Middle frontal gyrus (tissue), 1 donor: ENCODE data around the gene MTHFR.
"Not testable (repeated sequence)": the region's sequence is repeated elsewhere in the genome, so short reads cannot be mapped to it uniquely, and the experiment has no call there.

Experiments
- DNase-seq: peaks from one replicate; pipeline ENCODE4 v3.0.0-alpha.2; 2015; ENCODE audit warnings: low spot score; ENCODE audit errors: extremely low spot score

MTHFR gene

GRCh38 chr1:11833497-11833896 is 27.7 kb upstream of the MTHFR start:
- DNase-seq, result no peak

- DNase-seq, result no peak
These were observed 26.4 kb upstream of the MTHFR start for GRCh38 chr1:11831945-11832725.

- no peak for DNase-seq
These were observed 22.7 kb upstream of the MTHFR start for GRCh38 chr1:11828511-11828910.

- no peak for DNase-seq
These were observed 21.2 kb upstream of the MTHFR start for GRCh38 chr1:11826946-11827345.

- no peak for DNase-seq
These were observed 19.4 kb upstream of the MTHFR start for GRCh38 chr1:11825131-11825530.

GRCh38 chr1:11823366-11824137 is 17.8 kb upstream of the MTHFR start:
- DNase-seq, result no peak

- no peak for DNase-seq
These were observed 16.3 kb upstream of the MTHFR start for GRCh38 chr1:11822091-11822490.

- DNase-seq, result no peak
These were observed 11.4 kb upstream of the MTHFR start for GRCh38 chr1:11817192-11817591.

GRCh38 chr1:11813021-11813420 is 7.3 kb upstream of the MTHFR start:
- DNase-seq, result no peak

GRCh38 chr1:11807133-11807532 is 1.4 kb upstream of the MTHFR start:
- no peak for DNase-seq

- no peak for DNase-seq
These were observed 658 bp upstream of the MTHFR start for GRCh38 chr1:11806307-11806936.

- no peak for DNase-seq
These were observed 920 bp downstream of the MTHFR start for GRCh38 chr1:11804666-11805421.

- DNase-seq, result not testable (repeated sequence)
These were observed 1.7 kb downstream of the MTHFR start for GRCh38 chr1:11803924-11804665.

GRCh38 chr1:11802973-11803885 is 2.5 kb downstream of the MTHFR start:
- DNase-seq, result no peak

GRCh38 chr1:11802616-11802972 is 3.2 kb downstream of the MTHFR start:
- no peak for DNase-seq

GRCh38 chr1:11800756-11801433 is 4.9 kb downstream of the MTHFR start:
- DNase-seq, result no peak

- DNase-seq, result no peak
These were observed 5.4 kb downstream of the MTHFR start for GRCh38 chr1:11800391-11800755.

GRCh38 chr1:11799896-11800295 is 5.9 kb downstream of the MTHFR start:
- no peak for DNase-seq

GRCh38 chr1:11799099-11799498 is 6.7 kb downstream of the MTHFR start:
- DNase-seq, result no peak
